GM12801 (cell line): Measurements from ENCODE around the gene P2RY11.

ENCODE experiments used
- CTCF ChIP-seq: IDR thresholded peaks from one replicate; pipeline ENCODE4 v1.5.1; 2011; ENCODE audit warnings: control low read depth; ENCODE audit not compliant: insufficient read length; ENCODE audit errors: extremely low read depth

Gene P2RY11

GRCh38 chr19:10111405-10111811 lies at the start of gene P2RY11:
Gene P2RY11 (plus strand): TSS chr19:10111693. CDS start chr19:10111722, 29 bp downstream.
- no peak for TF ChIP-seq CTCF

DNA sequence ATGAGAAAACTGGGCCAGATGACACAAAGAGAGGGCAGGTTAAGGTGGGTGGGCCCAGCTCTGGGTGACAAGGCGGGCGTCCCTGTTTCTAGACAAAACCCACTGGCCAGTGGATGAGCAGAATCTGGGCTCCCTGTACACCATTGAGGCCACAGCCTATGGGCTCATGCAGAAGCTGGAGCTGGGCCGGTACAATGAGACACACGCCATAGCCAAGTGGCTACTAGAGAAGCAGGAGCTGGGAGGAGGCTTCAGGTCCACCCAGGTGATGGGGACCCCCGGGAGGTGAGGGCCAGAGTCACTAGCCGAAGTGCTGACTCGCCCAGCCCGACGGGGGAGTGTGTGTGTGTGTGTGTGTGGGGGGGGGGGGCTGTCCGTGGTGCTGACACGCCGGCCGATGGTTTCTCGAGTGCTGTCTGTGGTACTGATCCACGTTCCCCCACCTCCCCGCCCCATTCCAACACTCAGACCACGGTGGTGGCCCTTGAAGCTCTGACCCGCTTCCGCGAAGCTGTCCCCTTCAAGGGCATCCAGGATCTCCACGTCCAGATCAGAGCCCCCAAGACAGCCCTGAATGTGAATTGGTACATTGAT lies 49.7 kb upstream of the P2RY11 start:
- TF ChIP-seq CTCF: no peak

DNA sequence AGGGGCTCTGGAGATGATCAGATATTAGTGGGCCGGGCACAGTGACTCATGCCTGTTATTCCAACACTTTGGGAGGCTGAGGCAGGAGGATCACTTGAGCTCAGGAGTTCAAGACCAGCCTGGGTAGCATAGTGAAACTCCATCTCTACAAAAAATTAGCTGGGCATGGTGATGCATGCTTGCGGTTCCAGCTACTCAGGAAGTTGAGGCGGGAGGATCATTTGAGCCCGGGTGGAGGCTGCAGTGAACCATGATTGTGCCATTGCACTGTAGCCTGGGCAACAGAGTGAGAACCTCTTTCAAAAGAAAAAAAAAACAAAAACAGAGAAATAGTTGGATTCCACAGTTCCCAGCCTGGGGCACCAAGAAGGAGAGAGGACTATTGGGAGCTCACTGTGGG lies 43.3 kb upstream of the P2RY11 start:
- TF ChIP-seq CTCF: no peak

DNA sequence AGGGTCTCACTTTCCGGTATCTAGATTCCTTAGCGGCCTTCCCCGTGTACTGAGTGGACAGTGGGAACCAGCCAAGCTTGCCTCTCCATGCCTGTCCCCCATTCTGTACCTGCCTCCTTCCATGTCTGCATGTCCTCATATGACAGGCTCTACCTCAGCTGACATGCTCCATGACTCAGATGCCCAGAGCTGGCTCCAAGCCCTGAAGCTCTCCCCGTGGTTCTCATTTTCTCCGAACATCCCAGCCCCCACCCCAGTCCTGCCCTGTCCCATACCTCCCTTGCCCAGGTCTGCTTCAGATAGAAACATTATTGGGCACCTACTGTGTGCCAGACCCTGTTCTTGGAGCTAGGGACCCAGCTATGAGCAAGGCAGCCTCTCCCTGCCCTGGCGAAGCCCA lies 42.4 kb upstream of the P2RY11 start:
- no peak for TF ChIP-seq CTCF

DNA sequence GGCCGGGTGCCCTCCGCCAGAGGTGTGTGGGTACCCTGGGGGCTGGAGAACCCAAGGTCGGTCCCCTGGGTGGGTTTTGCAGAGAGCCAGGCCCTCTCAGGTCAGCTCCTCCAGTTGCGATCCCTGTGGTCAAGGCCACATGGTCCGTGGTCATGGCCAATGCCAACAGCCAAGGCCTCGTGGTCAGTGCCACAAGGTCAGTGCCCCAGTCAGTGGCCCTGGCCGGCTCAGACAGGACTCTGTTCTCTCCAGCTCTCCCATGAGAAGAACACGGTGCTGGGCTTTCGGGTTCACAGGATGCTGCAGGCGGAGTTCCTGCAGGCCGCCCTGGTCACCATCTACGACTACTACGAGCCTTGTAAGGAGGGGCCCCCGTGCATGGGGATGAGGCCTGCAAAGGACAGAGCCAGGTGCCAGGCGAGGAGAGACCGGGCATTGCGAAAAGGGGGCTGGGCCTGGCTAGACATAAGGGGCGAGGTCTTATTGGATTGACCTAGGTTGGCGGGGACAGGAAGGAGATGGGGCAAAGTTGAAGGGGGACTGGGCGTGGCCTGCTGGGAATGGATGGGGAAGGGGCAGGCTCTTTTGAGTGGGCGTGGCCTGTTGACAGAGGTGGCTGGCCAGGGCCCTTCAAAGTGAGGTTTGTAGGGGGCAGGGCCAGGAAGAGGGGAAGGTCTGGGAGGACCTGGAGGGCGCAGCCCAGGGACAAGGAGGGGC lies 40.6 kb upstream of the P2RY11 start:
- TF ChIP-seq CTCF: no peak

DNA sequence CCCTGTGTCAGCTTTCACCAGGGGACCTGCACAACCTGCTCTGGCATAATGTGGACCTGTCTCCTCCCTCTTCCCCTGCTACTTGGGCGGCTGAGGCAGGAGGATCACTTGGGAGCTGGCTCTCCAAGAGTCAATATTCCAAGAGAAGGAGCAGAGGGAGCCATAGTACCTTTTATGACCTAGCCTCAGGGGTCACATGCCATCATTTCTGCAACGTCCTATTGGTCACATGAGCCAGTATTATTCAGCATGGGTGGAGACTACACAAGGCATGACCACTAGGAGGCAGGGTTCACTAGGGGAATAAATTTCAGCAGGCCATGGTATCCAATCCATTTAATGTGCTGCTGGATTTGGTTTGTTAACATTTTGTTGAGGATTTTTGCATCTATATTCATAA lies 37.3 kb upstream of the P2RY11 start:
- no peak for TF ChIP-seq CTCF

DNA sequence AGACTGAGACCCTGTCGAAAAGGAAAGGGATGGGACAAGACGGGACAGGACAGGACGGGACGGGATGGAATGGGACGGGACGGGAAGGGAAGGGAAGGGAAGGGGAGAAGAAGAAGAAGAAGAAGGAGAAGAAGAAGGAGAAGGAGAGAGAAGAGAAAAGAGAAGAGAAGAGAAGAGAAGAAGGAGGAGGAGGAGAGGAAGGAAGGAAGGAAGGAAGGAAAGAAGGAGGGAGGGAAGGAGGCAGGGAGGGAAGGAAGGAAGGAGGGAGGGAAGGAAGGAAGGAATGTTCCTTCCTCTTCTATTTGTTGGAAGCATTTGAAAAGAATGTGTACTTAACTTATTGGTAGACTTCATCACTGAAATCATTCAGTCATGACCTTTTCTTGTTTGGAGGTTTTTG lies 35.0 kb upstream of the P2RY11 start:
- no peak for TF ChIP-seq CTCF
